HG02981 (cell line): ENCODE results near the gene DCDC2.
"Not testable (repeated sequence)": the region's sequence is repeated elsewhere in the genome, so short reads cannot be mapped to it uniquely, and the experiment has no call there.

Experiments
- ATAC-seq: cut with Tn5 transposase; IDR thresholded peaks from one replicate; pipeline ENCODE4 v1.9.1; 2021; ENCODE audit warnings: mild to moderate bottlenecking, moderate library complexity; ENCODE audit not compliant: unreplicated experiment

Gene DCDC2

GRCh38 chr6:24272553-24272952 lies 85.3 kb downstream of the DCDC2 start:
- ATAC-seq: no peak

GRCh38 chr6:24272148-24272547 lies 85.7 kb downstream of the DCDC2 start:
- no peak for ATAC-seq

- ATAC-seq: no peak
Observed at GRCh38 chr6:24270011-24270410, 87.8 kb downstream of the DCDC2 start.

- not testable (repeated sequence) for ATAC-seq
Observed at GRCh38 chr6:24258214-24258613, 99.6 kb downstream of the DCDC2 start.

- no peak for ATAC-seq
Observed at GRCh38 chr6:24257282-24257681, 100.6 kb downstream of the DCDC2 start.

- ATAC-seq: peak; percentile 95
Observed at GRCh38 chr6:24255676-24256075, 102.2 kb downstream of the DCDC2 start.

- no peak for ATAC-seq
Observed at GRCh38 chr6:24253360-24253759, 104.5 kb downstream of the DCDC2 start.

GRCh38 chr6:24252280-24252679 lies 105.6 kb downstream of the DCDC2 start:
- no peak for ATAC-seq

GRCh38 chr6:24251339-24251738 lies 106.5 kb downstream of the DCDC2 start:
- no peak for ATAC-seq

GRCh38 chr6:24249926-24250325 lies 107.9 kb downstream of the DCDC2 start:
- ATAC-seq: no peak

GRCh38 chr6:24245275-24245674 lies 112.6 kb downstream of the DCDC2 start:
- no peak for ATAC-seq

- no peak for ATAC-seq
Observed at GRCh38 chr6:24242924-24243323, 114.9 kb downstream of the DCDC2 start.

GRCh38 chr6:24241779-24242178 lies 116.1 kb downstream of the DCDC2 start:
- ATAC-seq: not testable (repeated sequence)

GRCh38 chr6:24240943-24241342 lies 116.9 kb downstream of the DCDC2 start:
- no peak for ATAC-seq

- no peak for ATAC-seq
Observed at GRCh38 chr6:24240380-24240928, 117.4 kb downstream of the DCDC2 start.

GRCh38 chr6:24238700-24239099 lies 119.2 kb downstream of the DCDC2 start:
- ATAC-seq: no peak

- ATAC-seq: not testable (repeated sequence)
Observed at GRCh38 chr6:24236779-24237178, 121.1 kb downstream of the DCDC2 start.

- ATAC-seq: no peak
Observed at GRCh38 chr6:24233813-24234442, 123.9 kb downstream of the DCDC2 start.

- no peak for ATAC-seq
Observed at GRCh38 chr6:24231438-24231977, 126.4 kb downstream of the DCDC2 start.

- no peak for ATAC-seq
Observed at GRCh38 chr6:24229696-24230405, 128.0 kb downstream of the DCDC2 start.

GRCh38 chr6:24228681-24229255 lies 129.1 kb downstream of the DCDC2 start:
- ATAC-seq: peak; percentile 85

- no peak for ATAC-seq
Observed at GRCh38 chr6:24228123-24228522, 129.7 kb downstream of the DCDC2 start.
